CD4-positive, CD25-positive, alpha-beta regulatory T cell (primary cell): Measurements from ENCODE around the gene FOXJ1. TPM values are rescaled to one million over a fixed set of nuclear protein-coding genes. Genes with fewer than 3 reads are reported as not detected.

Experiments used
- ATAC-seq, 2 donors: fragments of 150-1000 bp; cut with Tn5 transposase; one replicate each; pipeline ENCODE4 v1.10.0; 2021; ENCODE audit warnings: low read depth in 2 of 2, moderate number of reproducible peaks in 2 of 2, moderate library complexity in 1 of 2
- DNase-seq, 3 donors: peaks; one replicate each; pipeline versions ENCODE4 v3.0.0 to v3.0.0-alpha.2; 2012 to 2022; ENCODE audit warnings: mixed read lengths in 1 of 3
- H3K27ac ChIP-seq: one replicate; pipeline ENCODE4 v1.7.0; 2013; ENCODE audit warnings: mild to moderate bottlenecking, low read length; ENCODE audit not compliant: insufficient read depth, poor library complexity, severe bottlenecking
- H3K27me3 ChIP-seq: one replicate; pipeline ENCODE4 v1.7.0; 2013; ENCODE audit warnings: low read length; ENCODE audit not compliant: control insufficient read depth, insufficient read depth
- H3K36me3 ChIP-seq: one replicate; pipeline ENCODE4 v1.7.0; 2013; ENCODE audit warnings: mild to moderate bottlenecking, low read length, moderate library complexity; ENCODE audit not compliant: control insufficient read depth, insufficient read depth
- H3K4me1 ChIP-seq: 2 replicates; pipeline ENCODE4 v1.7.0; 2013; ENCODE audit warnings: mild to moderate bottlenecking, low read length; ENCODE audit not compliant: insufficient read depth, control insufficient read depth, poor library complexity, severe bottlenecking
- H3K4me3 ChIP-seq: one replicate; pipeline ENCODE4 v1.7.0; 2013; ENCODE audit warnings: low read depth, mild to moderate bottlenecking, low read length, moderate library complexity
- H3K9me3 ChIP-seq, 2 experiments: 1 replicate in 1 of 2; 2 replicates in 1 of 2; pipeline ENCODE4 v1.7.0; 2013; ENCODE audit warnings: low read length in 2 of 2, mild to moderate bottlenecking in 1 of 2, moderate library complexity in 1 of 2; ENCODE audit not compliant: control insufficient read depth in 2 of 2
- H3K27ac Mint-ChIP-seq, 3 donors: one replicate each; pipeline ENCODE4 v1.8.0; 2020 to 2022; ENCODE audit warnings: mild to moderate bottlenecking in 3 of 3, mixed read lengths in 3 of 3, moderate library complexity in 2 of 3
- H3K27me3 Mint-ChIP-seq: one replicate; pipeline ENCODE4 v1.8.0; 2022; ENCODE audit warnings: mild to moderate bottlenecking, mixed read lengths
- H3K36me3 Mint-ChIP-seq: one replicate; pipeline ENCODE4 v1.8.0; 2020; ENCODE audit warnings: mixed read lengths
- H3K4me1 Mint-ChIP-seq, 4 donors: one replicate each; pipeline ENCODE4 v1.8.0; 2020 to 2022; ENCODE audit warnings: mixed read lengths in 4 of 4, mild to moderate bottlenecking in 1 of 4
- H3K4me3 Mint-ChIP-seq, 4 donors: one replicate each; pipeline ENCODE4 v1.8.0; 2020 to 2022; ENCODE audit warnings: mild to moderate bottlenecking in 4 of 4, mixed read lengths in 4 of 4, moderate library complexity in 3 of 4
- H3K9me3 Mint-ChIP-seq, 7 donors: one replicate each; pipeline ENCODE4 v1.8.0; 2020 to 2022; ENCODE audit warnings: mixed read lengths in 7 of 7, mild to moderate bottlenecking in 3 of 7, moderate library complexity in 2 of 7
- polyA plus RNA-seq, 4 donors: library from polyadenylated mRNA; unstranded; fragments of 300-500 nt; fragmentation: Illumina TruSeq; gene quantifications; one replicate each; pipeline ENCODE4 v1.2.3, GENCODE V29; 2021
- total RNA-seq: library from RNA; stranded (reverse); gene quantifications from one replicate; pipeline ENCODE4 v1.2.3, GENCODE V29; 2022

The FOXJ1 gene
- total and polyA plus RNA-seq, 5 donors from 2014 or later: 0.14 to 1.0 (median 0.24) TPM; not detected in 2

- DNase-seq (no peak), ATAC-seq (no peak)
- Histone ChIP-seq H3K4me3 (no peak overlapping the region), H3K27me3 (no peaks in the 10 kb centered on the region), H3K4me1 (peaks cover 12% of the 10 kb centered on the region), H3K27ac (no peak overlapping the region), H3K36me3 (peaks cover 68% of the 10 kb centered on the region), H3K9me3 (no peaks in the 10 kb centered on the region)
- Mint-ChIP-seq H3K36me3 (peaks cover 29% of the 10 kb centered on the region), H3K9me3 (no peaks in the 10 kb centered on the region), H3K27me3 (no peaks in the 10 kb centered on the region), H3K27ac (no peak overlapping the region), H3K4me3 (peak overlapping the region in 1 of 4 donors; percentile 51), H3K4me1 (peaks cover 5 to 28% (median 13%) of the 10 kb centered on the region in 4 donors)
Measured at GRCh38 chr17:76097716-76098295, 43.2 kb downstream of the FOXJ1 start.

DNA sequence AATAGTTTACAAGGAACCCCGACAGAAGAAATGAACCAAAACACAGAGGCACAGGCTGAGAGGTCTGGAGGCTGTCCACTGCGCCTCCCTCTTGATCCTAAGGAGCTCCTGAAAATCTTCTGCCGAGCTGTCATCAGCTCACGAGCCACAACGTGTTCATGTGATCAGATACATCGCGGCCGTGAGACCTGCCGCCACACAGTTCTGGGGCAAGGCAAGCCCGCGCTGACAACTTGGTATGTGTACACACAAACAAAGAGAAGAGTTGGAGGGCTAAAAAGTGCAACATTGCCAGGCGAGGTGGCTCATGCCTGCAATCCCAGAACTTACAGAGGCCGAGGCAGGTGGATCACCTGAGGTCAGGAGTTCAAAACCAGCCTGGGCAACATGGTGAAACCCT, 45.1 kb downstream of the FOXJ1 start:
- no peak overlapping the region for H3K4me3 Mint-ChIP-seq
- H3K36me3 Mint-ChIP-seq: peaks cover 25% of the 10 kb centered on the region
- no peak overlapping the region for H3K27ac Mint-ChIP-seq

DNA sequence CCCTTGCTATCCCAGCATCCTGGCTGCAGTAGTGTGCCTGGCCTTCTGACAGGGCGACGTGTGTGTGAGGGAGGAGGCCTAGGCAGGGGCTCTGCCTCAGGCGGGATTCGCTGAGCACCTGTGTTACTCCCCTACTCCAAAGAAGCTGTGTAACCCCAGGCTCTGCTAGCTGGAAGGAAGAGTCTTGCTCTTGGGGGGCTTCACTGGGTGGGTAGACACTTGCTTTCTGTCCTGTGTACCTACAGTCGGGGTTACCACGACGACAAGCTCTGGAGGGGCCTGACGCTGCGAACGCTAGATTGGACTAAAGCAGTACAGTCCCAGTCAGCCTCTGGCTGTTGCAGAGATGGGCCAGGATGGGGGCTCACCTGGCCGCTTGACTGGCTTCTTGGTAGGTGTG, 47.0 kb downstream of the FOXJ1 start:
- no peaks in the 10 kb centered on the region for H3K27me3 ChIP-seq
- H3K9me3 Mint-ChIP-seq: no peaks in the 10 kb centered on the region
- no peak overlapping the region for H3K27ac ChIP-seq
- no peaks in the 10 kb centered on the region for H3K4me1 ChIP-seq
- H3K4me1 Mint-ChIP-seq: peaks cover 0 to 14% (median 0%) of the 10 kb centered on the region in 4 donors
- no peaks in the 10 kb centered on the region for H3K9me3 ChIP-seq
- H3K27ac Mint-ChIP-seq: no peak overlapping the region
- H3K36me3 ChIP-seq: peaks cover 83% of the 10 kb centered on the region
- no peaks in the 10 kb centered on the region for H3K27me3 Mint-ChIP-seq
- no peak for ATAC-seq
- H3K36me3 Mint-ChIP-seq: peaks cover 15% of the 10 kb centered on the region
- no peak overlapping the region for H3K4me3 Mint-ChIP-seq
- no peak overlapping the region for H3K4me3 ChIP-seq
- no peak for DNase-seq

More for the DNA sequence above, 45.1 kb downstream of the FOXJ1 start:
- Histone ChIP-seq H3K36me3 (peaks cover 73% of the 10 kb centered on the region), H3K27ac (peak overlapping the region; percentile 14), H3K9me3 (no peaks in the 10 kb centered on the region), H3K27me3 (no peaks in the 10 kb centered on the region), H3K4me1 (no peaks in the 10 kb centered on the region), H3K4me3 (no peak overlapping the region)
- no peak for DNase-seq
- peaks cover 1 to 19% (median 4%) of the 10 kb centered on the region in 4 donors for H3K4me1 Mint-ChIP-seq
- ATAC-seq: no peak
- H3K27me3 Mint-ChIP-seq: no peaks in the 10 kb centered on the region
- no peaks in the 10 kb centered on the region for H3K9me3 Mint-ChIP-seq

GRCh38 chr17:76092526-76093413, 48.3 kb downstream of the FOXJ1 start:
- Histone ChIP-seq H3K27ac (no peak overlapping the region), H3K36me3 (peaks cover 90% of the 10 kb centered on the region), H3K9me3 (no peaks in the 10 kb centered on the region), H3K4me3 (no peak overlapping the region), H3K27me3 (no peaks in the 10 kb centered on the region), H3K4me1 (no peaks in the 10 kb centered on the region)
- H3K4me1 Mint-ChIP-seq: peaks cover 0 to 14% (median 0%) of the 10 kb centered on the region in 4 donors
- ATAC-seq (peak in 1 of 2 donors; percentile 11), DNase-seq (no peak)
- no peak overlapping the region for H3K4me3 Mint-ChIP-seq
- no peaks in the 10 kb centered on the region for H3K9me3 Mint-ChIP-seq
- H3K27ac Mint-ChIP-seq: no peak overlapping the region
- H3K27me3 Mint-ChIP-seq: no peaks in the 10 kb centered on the region
- H3K36me3 Mint-ChIP-seq: peaks cover 20% of the 10 kb centered on the region

GRCh38 chr17:76091526-76092286, 49.3 kb downstream of the FOXJ1 start:
- H3K9me3 Mint-ChIP-seq: peaks cover 0 to under 1% (median 0%) of the 10 kb centered on the region in 7 donors
- peaks cover 90% of the 10 kb centered on the region for H3K36me3 ChIP-seq
- H3K27me3 Mint-ChIP-seq: no peaks in the 10 kb centered on the region
- H3K36me3 Mint-ChIP-seq: peaks cover 22% of the 10 kb centered on the region
- H3K27ac Mint-ChIP-seq: peak overlapping the region in 2 of 3 donors; percentile 88 to 92
- DNase-seq (peak in 1 of 3 donors; percentile 26), ATAC-seq (peak in 1 of 2 donors; percentile 47)
- H3K4me1 Mint-ChIP-seq: peaks cover 0 to 14% (median 0%) of the 10 kb centered on the region in 4 donors
- no peak overlapping the region for H3K27ac ChIP-seq
- H3K4me1 ChIP-seq: no peaks in the 10 kb centered on the region
- H3K4me3 Mint-ChIP-seq: peak overlapping the region in 2 of 4 donors; percentile 38 to 55
- no peaks in the 10 kb centered on the region for H3K27me3 ChIP-seq
- H3K9me3 ChIP-seq: no peaks in the 10 kb centered on the region
- H3K4me3 ChIP-seq: no peak overlapping the region

DNA sequence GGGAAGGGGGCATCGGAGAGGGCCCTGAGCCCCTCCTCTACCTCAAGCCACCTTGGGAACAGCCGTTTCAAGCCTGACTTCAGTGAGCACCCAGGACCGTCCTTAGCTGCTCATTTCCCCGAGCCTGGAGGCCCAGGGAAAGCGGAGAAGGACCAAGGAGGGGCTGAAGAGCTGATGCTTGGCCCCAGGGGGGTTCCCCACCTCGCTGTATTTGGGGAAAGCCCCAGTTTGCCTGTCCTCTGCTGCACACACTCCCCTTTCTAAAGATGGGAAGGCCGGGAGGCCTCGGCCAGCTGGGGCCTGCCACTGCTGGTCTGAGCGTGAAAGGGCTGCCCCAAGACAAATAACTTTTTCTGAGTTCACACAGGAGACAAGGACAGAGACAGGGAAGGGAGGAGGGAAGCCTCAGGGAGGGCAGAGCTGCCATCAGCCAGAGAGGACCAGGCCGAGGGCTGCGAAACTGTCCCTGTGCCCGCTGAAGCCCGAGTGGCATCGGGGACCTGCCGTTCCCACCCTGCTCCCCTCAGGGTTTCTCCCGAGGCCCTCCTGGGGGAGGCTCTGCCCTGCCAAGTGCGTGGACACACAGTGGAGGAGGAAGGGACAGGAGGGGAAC, 50.4 kb downstream of the FOXJ1 start:
- peak overlapping the region in 1 of 3 donors; percentile 89 for H3K27ac Mint-ChIP-seq
- DNase-seq (no peak), ATAC-seq (no peak)
- H3K4me1 ChIP-seq: no peaks in the 10 kb centered on the region
- H3K4me3 ChIP-seq: no peak overlapping the region
- H3K36me3 Mint-ChIP-seq: peaks cover 25% of the 10 kb centered on the region
- H3K36me3 ChIP-seq: peaks cover 94% of the 10 kb centered on the region
- no peaks in the 10 kb centered on the region for H3K9me3 ChIP-seq
- H3K27ac ChIP-seq: no peak overlapping the region
- H3K27me3 ChIP-seq: no peaks in the 10 kb centered on the region
- H3K4me3 Mint-ChIP-seq: no peak overlapping the region
- H3K27me3 Mint-ChIP-seq: no peaks in the 10 kb centered on the region
- H3K4me1 Mint-ChIP-seq: peaks cover 0 to 11% (median 0%) of the 10 kb centered on the region in 4 donors
- peaks cover 0 to 1% (median 0%) of the 10 kb centered on the region in 7 donors for H3K9me3 Mint-ChIP-seq
